Activated CD4-positive, alpha-beta T cell treated with anti-CD3 and anti-CD28 coated beads, Interleukin-10, Interleukin-2, amounts not matched to agents 100 ng/mL and 50 ng/mL, durations not matched to agents 16 hours and 8 hours (primary cell): ENCODE measurements around the gene CHRNG.

Experiments used
- DNase-seq: peaks from one replicate; pipeline ENCODE4 v3.0.0-alpha.2; 2020

Gene CHRNG

DNA sequence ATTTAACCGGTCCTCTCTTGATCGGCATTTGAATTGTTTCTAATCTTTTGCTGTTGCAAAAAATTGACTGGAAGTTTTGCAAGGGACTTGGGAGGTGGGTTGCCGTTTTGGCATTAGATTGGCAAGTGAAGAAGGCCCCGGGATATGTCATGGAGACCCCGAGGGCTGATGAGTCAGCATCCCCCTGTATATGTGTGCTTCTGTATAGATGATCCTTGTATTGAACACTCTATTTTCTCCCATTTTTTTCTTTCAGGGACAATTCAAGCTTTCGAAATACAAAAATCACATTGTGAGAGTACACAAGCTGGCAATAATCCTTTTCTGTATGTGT is 41.1 kb downstream of the CHRNG start:
- DNase-seq: no peak

DNA sequence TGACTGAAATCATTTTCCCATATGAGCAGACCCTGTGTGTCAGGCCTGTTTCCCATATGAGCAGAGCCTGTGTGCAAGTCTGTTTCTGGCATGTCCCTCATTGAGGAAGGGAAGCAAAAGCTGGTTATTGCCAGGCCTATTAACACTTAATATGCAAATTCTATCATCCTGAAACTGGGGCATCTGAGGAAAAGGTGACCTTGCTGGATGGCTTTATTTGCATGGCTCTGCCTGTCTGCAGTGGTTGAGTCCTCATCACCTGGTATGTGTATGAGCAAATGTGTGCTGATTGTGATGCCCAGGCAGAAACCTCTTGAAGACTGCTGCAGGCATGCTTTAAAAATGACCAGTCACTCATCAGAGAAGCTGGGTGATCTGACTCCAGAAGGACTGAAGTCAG is 42.2 kb downstream of the CHRNG start:
- no peak for DNase-seq

DNA sequence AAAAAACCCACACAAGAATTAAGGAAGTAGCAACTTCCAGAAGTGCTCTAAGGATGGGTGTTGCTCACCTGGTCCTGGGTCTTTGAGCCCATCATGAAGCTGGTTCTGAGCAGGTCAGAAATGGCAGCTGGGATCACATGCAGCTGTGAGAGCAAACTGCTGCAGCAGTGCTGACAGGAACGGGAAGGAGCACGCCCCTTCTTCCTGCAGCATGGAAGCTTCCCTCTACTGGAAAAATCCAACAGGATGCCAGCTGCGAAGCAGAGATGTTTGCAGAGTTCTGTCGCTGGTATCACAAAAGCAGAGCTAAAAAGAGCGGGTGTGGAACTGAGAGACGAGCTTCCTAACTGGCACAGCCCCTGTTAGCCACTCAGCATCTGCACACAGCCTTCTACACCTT is 44.7 kb downstream of the CHRNG start:
- DNase-seq: no peak

DNA sequence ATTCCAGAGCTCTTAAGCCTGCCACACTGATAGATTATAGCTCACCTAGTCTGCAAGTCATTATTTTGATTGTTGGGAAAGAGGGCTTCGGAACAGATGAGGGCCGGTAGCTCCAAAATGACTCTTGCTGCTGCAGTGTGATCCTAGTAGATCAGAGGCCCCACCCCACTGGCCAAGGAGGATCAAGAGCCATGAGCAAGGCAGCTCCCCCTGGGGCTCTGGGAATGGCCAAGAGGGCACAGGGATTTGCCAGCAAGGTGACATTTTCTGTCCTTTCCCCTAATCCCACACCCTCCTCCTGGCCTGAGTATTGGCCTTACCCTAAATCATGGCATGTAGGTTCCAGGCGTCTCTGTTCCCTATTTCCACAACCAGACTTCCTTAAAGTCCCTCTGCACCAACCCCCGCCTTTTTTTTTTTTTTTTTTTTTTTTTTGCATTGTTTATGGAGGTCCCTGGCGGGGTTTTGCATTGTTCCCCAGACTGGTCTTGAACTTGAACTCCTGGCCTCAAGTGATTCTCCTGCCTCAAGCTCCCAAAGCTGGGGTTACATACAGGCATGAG is 47.5 kb downstream of the CHRNG start:
- DNase-seq: no peak

DNA sequence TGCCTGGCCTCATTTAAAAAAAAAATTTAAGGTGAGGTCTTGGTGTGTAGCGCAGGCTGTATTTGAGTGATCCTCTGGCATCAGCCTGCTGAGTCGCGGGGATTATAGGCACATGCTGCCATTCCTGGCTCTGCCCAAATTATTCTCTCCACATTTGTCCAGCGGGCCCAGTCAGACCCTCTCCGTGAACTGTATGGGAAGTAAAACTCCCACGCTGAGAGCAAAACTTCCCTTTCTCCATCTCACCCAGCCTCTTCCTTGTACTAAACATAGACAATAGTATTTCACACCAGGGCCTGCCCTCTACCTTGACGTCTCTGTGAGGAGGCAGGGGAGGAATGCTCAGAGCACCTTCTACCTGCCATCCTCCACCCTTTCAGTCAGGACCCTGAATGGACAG is 48.0 kb downstream of the CHRNG start:
- no peak for DNase-seq

DNA sequence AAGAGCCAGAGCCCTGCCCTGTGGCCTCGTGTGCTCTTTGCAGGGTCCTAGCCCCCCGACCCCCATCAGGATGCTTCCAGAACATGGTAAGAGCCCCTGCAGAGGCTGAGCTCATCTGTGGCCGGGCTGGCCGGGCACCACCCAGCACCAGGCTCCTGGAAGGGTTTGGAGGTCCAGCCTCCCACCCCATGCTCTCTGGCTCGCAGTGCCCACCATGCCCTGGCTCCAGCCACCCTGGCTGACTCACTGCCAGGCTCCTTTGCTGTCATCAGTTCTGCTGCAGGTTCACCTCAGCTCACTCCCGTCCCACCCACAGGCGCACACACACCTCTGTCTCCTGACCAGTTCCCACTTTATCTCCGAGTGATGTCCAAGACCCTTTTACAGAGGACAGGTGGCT is 48.5 kb downstream of the CHRNG start:
- no peak for DNase-seq

DNA sequence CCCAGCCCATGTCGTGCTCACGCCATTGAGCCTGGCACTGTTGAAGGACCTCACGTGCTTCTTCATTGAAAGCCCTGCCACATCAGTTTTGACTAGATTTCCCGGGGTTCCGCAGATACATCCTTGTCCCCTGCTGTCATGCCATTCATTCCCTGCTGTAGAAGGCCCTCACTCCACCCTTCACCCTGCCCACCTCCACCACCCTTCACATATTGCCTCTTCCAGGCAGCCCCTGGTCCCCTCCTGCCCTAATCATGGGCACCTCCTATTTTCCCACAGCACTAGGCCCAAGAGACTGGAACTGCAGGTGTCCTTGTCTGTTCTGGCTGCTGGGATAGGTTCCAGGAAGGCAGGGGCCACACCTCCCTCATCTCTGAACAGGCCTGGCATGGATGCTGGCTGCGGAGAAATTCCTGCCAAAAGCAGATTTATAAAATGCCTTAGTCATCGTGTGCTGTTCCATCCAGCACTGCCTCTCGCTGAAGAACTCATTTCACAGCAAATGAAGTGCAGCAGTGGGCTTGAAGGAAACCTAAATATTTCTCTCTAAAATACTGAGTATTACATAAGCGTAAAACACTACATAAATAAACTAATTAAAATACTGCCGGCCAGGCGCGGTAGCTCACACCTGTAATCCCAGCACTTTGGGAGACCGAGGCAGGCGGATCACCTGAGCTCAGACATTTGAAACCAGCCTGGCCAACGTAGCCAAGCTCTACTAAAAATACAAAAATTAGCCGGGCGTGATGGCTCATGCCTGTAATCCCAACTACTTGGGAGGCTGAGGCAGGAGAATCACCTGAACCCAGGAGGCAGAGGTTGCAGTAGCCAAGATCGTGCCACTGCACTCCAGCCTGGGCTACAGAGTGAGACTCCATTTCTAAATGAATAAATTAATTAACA is 49.4 kb downstream of the CHRNG start:
- no peak for DNase-seq

DNA sequence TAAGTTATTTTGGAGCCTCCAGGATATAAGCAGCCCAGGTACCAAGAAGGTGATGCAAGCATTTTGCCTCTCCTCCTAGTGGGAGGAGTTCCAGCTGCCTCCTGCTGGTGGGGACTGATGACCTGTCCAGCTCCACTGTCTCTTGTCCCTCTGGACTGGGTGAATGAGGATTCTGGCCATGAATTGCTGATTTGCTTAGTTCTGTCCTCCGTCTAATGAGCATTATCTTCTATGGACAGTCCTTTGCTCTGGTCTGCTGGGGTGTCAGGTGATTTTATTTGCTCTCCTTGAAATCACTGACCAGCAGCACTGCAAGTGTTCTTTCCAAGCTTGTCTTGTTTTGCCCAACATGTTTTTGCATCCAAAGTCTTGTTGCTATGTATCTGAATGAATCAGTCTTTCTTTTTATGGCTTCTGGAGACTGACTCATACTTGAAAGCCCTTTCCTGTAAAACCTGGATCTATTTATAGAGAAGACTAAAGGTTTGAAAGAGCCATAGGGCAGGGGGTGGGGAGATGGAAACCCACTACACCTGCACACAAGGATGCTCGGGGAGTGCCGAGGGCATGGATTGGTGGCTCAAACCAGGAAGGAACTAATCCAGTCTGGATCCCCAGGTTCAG is 53.4 kb downstream of the CHRNG start:
- DNase-seq: peak; percentile 40

DNA sequence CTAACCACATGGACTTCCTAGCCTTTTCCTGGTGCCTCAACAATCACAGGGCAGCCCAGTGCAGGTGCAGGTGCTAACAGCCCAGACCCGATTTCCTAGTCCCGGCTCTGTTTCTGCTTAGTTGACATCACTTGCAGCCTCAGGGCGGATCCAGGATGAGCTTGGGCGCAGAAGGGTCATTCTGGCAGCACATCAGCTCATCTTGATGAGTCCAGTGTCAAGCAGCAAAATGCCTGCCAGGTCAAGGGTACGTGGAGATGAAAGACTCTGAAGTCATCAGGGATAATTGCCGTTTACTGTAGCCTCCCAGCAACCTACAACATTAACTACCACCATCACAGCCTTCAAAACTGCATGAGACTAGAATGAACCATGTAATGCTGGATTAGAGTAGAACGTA is 54.5 kb downstream of the CHRNG start:
- no peak for DNase-seq
